NCI-H2196 (cell line): Measurements from ENCODE around the gene HMGN4.

Experiments
- DNase-seq: peaks from one replicate; lab custom pipeline; 2025; ENCODE audit not compliant: unreplicated experiment; lab: John Stamatoyannopoulos, UW

Gene HMGN4

GRCh38 chr6:26550250-26550993 lies 12.3 kb downstream of the HMGN4 start:
- no peak for DNase-seq

GRCh38 chr6:26552205-26552604 lies 14.0 kb downstream of the HMGN4 start:
- DNase-seq: no peak

GRCh38 chr6:26552640-26553188 lies 14.5 kb downstream of the HMGN4 start:
- DNase-seq: no peak

- DNase-seq: peak; percentile 56
Measured at GRCh38 chr6:26553264-26553634, 15.1 kb downstream of the HMGN4 start.

- DNase-seq: peak; percentile 75
Measured at GRCh38 chr6:26553635-26554446, 15.7 kb downstream of the HMGN4 start.

GRCh38 chr6:26554447-26554696 lies 16.2 kb downstream of the HMGN4 start:
- DNase-seq: no peak

GRCh38 chr6:26554697-26555504 lies 16.7 kb downstream of the HMGN4 start:
- no peak for DNase-seq

GRCh38 chr6:26555505-26556262 lies 17.5 kb downstream of the HMGN4 start:
- DNase-seq: no peak

- DNase-seq: no peak
Measured at GRCh38 chr6:26556263-26557070, 18.3 kb downstream of the HMGN4 start.

GRCh38 chr6:26561533-26562466 lies 23.6 kb downstream of the HMGN4 start:
- no peak for DNase-seq

- DNase-seq: no peak
Measured at GRCh38 chr6:26563488-26563887, 25.3 kb downstream of the HMGN4 start.

- peak; percentile 87 for DNase-seq
Measured at GRCh38 chr6:26568601-26569432, 30.7 kb downstream of the HMGN4 start.

- no peak for DNase-seq
Measured at GRCh38 chr6:26569433-26569764, 31.2 kb downstream of the HMGN4 start.

- no peak for DNase-seq
Measured at GRCh38 chr6:26570027-26570809, 32.1 kb downstream of the HMGN4 start.

- DNase-seq: peak; percentile 84
Measured at GRCh38 chr6:26571592-26572296, 33.6 kb downstream of the HMGN4 start.

GRCh38 chr6:26575494-26575939 lies 37.4 kb downstream of the HMGN4 start:
- no peak for DNase-seq

GRCh38 chr6:26576407-26576843 lies 38.3 kb downstream of the HMGN4 start:
- no peak for DNase-seq
